Measurements from ENCODE around the gene NTM. TPM values are rescaled to one million over a fixed set of nuclear protein-coding genes. Genes with fewer than 3 reads are reported as not detected.

Gene NTM
- total and polyA plus RNA-seq, 4 experiments from 2014 or later: not detected

DNA sequence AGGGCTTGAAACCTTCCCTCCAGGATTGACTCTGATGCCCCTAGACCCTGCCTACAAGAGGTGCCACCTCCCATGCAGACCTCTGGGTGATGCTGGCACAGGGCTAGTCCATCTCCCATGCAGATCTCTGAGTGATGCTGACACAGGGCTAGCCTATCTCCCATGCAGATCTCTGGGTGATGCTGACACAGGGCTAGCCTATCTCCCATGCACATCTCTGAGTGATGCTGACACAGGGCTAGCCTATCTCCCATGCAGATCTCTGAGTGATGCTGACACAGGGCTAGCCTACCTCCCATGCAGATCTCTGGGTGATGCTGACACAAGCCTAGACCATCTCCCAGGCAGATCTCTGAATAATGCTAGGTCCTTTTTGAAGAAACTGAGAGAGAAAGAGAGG, 321.7 kb downstream of the NTM start:
- CTCF ChIA-PET (ENCODE audit: partially characterized antibody): no interaction called here
- intact Hi-C loops (cut with micrococcal nuclease): loop anchor here (5.0 kb wide), 1 partner anchor 1250 kb away; no protein-coding TSS in a partner anchor
- Mint-ChIP-seq H3K9me3 (peaks cover 0 to 4% (median 0%) of the 10 kb centered on the region in 8 donors), H3K4me3 (no peak overlapping the region), H3K27me3 (peaks cover 16 to 25% of the 10 kb centered on the region in 2 donors), H3K27ac (no peak overlapping the region), H3K4me1 (peaks cover 6 to 13% (median 8%) of the 10 kb centered on the region in 4 donors), H3K36me3 (no peaks in the 10 kb centered on the region)
- Histone ChIP-seq H3K9me3 (ENCODE audit: control insufficient read depth in 1 of 2, low read length in 2 of 2) (no peaks in the 10 kb centered on the region), H3K36me3 (ENCODE audit: insufficient read depth, low read length) (no peaks in the 10 kb centered on the region), H3K27ac (ENCODE audit: low read depth, low read length) (no peak overlapping the region), H3K27me3 (ENCODE audit: insufficient read depth, low read length) (no peaks in the 10 kb centered on the region), H3K4me3 (ENCODE audit: low read length in 2 of 2) (no peak overlapping the region), H3K4me1 (ENCODE audit: insufficient read depth, low read length) (no peaks in the 10 kb centered on the region)
- POLR2A ChIA-PET (ENCODE audit: partially characterized antibody): no interaction called here
- DNase-seq: no peak

DNA sequence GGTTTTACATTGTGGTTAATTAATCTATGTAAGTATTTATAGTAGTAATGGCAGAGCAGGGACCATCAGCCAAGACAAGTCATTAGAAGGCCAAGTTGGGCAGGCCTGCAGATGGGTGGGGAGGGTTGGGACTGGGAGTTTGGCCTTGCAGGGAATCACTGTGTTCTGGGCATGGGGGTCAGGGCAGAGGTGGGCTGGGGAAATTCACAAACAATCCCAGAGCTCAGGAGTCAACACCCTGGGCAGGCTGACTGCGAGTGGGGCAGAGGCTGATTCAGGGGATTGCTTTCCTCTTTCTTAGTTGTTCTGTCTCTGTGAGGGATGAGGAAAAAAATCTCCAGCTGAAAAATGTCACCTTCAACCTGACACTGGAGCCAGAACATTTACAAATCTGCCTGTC, 322.5 kb downstream of the NTM start:
- Histone ChIP-seq H3K27ac (ENCODE audit: low read depth, low read length) (no peak overlapping the region), H3K36me3 (ENCODE audit: insufficient read depth, low read length) (no peaks in the 10 kb centered on the region), H3K27me3 (ENCODE audit: insufficient read depth, low read length) (no peaks in the 10 kb centered on the region), H3K4me3 (ENCODE audit: low read length in 2 of 2) (no peak overlapping the region), H3K4me1 (ENCODE audit: insufficient read depth, low read length) (no peaks in the 10 kb centered on the region), H3K9me3 (ENCODE audit: control insufficient read depth in 1 of 2, low read length in 2 of 2) (no peaks in the 10 kb centered on the region)
- intact Hi-C loops (cut with micrococcal nuclease): loop anchor here (5.0 kb wide), 1 partner anchor 1249 kb away; no protein-coding TSS in a partner anchor
- Mint-ChIP-seq H3K4me1 (peaks cover 6 to 13% (median 8%) of the 10 kb centered on the region in 4 donors), H3K27ac (no peak overlapping the region), H3K9me3 (peaks cover 0 to 4% (median 0%) of the 10 kb centered on the region in 8 donors), H3K4me3 (no peak overlapping the region), H3K27me3 (peaks cover 16 to 25% of the 10 kb centered on the region in 2 donors), H3K36me3 (no peaks in the 10 kb centered on the region)
- peak in 1 of 5 donors; percentile 29 for DNase-seq
- CTCF ChIA-PET (ENCODE audit: partially characterized antibody): interaction anchor here (1.7 kb wide), 1 partner anchor 8 kb away, joined by 3 read pairs; no protein-coding TSS in a partner anchor
- POLR2A ChIA-PET (ENCODE audit: partially characterized antibody): no interaction called here

DNA sequence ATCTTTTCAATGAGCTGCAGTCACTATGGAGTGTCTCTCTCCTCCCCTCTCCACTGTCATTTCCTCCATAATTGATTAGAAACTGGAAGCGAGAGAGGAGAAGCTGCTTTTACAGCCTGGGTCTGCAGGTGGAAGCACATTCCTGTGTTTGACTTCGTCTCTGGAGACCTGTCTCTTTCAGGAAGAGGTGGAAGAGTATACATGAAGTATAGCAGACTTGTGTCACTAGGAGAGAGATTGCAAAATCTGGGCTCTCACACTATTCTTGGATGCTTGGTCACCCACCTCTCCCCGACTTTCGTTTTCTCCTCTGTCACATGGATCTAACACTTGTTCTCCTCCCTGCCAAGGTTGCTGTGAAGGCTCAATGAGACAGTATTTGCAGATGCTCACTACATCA, 323.3 kb downstream of the NTM start:
- ChIA-PET CTCF (ENCODE audit: partially characterized antibody) (interaction anchor here (0.8 to 1.7 kb wide), 2 partner anchors 9 to 1247 kb away, joined by 3 read pairs; no protein-coding TSS in a partner anchor), POLR2A (ENCODE audit: partially characterized antibody) (no interaction called here)
- H3K4me3 ChIP-seq (ENCODE audit: low read length in 2 of 2): no peak overlapping the region
- H3K27ac ChIP-seq (ENCODE audit: low read depth, low read length): no peak overlapping the region
- no peaks in the 10 kb centered on the region for H3K36me3 ChIP-seq (ENCODE audit: insufficient read depth, low read length)
- H3K4me1 ChIP-seq (ENCODE audit: insufficient read depth, low read length): no peaks in the 10 kb centered on the region
- H3K27me3 ChIP-seq (ENCODE audit: insufficient read depth, low read length): no peaks in the 10 kb centered on the region
- H3K4me3 Mint-ChIP-seq: no peak overlapping the region
- H3K9me3 Mint-ChIP-seq: peaks cover 0 to 7% (median 0%) of the 10 kb centered on the region in 8 donors
- peaks cover 17 to 26% of the 10 kb centered on the region in 2 donors for H3K27me3 Mint-ChIP-seq
- H3K27ac Mint-ChIP-seq: no peak overlapping the region
- no peaks in the 10 kb centered on the region for H3K9me3 ChIP-seq (ENCODE audit: control insufficient read depth in 1 of 2, low read length in 2 of 2)
- DNase-seq: no peak
- no peaks in the 10 kb centered on the region for H3K36me3 Mint-ChIP-seq
- H3K4me1 Mint-ChIP-seq: peaks cover 6 to 13% (median 8%) of the 10 kb centered on the region in 4 donors
- intact Hi-C loops (cut with micrococcal nuclease): loop anchor here (5.0 kb wide), 1 partner anchor 1249 kb away; no protein-coding TSS in a partner anchor

DNA sequence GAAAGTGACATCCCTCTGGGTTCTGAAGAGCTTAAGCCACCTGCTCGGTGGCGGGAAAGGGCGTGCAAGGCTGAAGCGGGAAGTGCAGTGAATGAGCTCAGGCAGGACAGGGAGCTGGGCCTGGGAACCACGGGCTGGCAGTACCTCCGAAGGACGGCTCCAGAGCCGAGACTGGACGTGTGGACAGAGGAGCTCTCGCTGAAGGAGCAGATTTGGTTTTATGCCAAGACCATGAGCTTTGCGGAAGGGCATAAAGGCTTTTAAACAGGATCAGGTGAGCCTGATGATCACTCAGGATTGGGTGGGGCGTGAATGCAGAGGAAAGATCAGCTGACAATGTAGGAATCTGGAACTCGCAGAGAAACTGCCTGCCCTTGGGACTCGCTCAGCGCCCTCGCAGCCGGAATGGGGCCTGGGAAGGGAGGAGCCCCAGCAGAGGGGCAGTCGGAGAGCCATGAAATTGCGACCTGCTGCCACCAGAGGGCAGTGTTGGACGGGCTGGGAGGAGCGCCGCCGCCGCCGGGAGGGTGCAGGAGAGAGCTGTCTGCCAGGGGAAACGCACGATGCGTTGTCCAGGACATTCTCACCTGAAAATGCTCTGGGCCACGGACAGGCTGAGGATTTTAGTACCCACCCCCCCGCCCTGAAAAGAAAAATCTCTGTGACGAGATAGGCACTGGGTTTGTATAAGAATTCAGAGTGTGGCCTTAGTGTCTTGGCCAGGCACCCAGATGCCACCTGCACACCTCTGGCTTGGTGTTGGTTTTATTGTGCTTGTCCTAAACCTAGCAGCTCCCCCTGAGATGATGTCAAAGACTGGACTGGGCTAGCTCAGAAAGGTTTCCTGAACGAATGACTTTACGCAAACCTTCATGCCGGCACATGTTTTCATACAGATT, 324.4 kb downstream of the NTM start:
- Mint-ChIP-seq H3K4me1 (peaks cover 6 to 12% (median 8%) of the 10 kb centered on the region in 4 donors), H3K36me3 (no peaks in the 10 kb centered on the region), H3K4me3 (peak overlapping the region in 1 of 8 donors; percentile 53), H3K9me3 (peaks cover 0 to 7% (median 0%) of the 10 kb centered on the region in 8 donors), H3K27ac (no peak overlapping the region), H3K27me3 (peaks cover 19 to 28% of the 10 kb centered on the region in 2 donors)
- Histone ChIP-seq H3K27me3 (ENCODE audit: insufficient read depth, low read length) (no peaks in the 10 kb centered on the region), H3K27ac (ENCODE audit: low read depth, low read length) (no peak overlapping the region), H3K4me3 (ENCODE audit: low read length in 2 of 2) (no peak overlapping the region), H3K9me3 (ENCODE audit: control insufficient read depth in 1 of 2, low read length in 2 of 2) (no peaks in the 10 kb centered on the region), H3K4me1 (ENCODE audit: insufficient read depth, low read length) (no peaks in the 10 kb centered on the region), H3K36me3 (ENCODE audit: insufficient read depth, low read length) (no peaks in the 10 kb centered on the region)
- ChIA-PET CTCF (ENCODE audit: partially characterized antibody) (interaction anchor here (0.8 to 2.4 kb wide), 5 partner anchors 10 to 1246 kb away, joined by 3 to 9 read pairs (median 3); no protein-coding TSS in a partner anchor), POLR2A (ENCODE audit: partially characterized antibody) (no interaction called here)
- intact Hi-C loops (cut with micrococcal nuclease): loop anchor here (5.0 kb wide), 1 partner anchor 1248 kb away; no protein-coding TSS in a partner anchor
- peak in 4 of 5 donors; percentile 24 to 33 (median 32) for DNase-seq

DNA sequence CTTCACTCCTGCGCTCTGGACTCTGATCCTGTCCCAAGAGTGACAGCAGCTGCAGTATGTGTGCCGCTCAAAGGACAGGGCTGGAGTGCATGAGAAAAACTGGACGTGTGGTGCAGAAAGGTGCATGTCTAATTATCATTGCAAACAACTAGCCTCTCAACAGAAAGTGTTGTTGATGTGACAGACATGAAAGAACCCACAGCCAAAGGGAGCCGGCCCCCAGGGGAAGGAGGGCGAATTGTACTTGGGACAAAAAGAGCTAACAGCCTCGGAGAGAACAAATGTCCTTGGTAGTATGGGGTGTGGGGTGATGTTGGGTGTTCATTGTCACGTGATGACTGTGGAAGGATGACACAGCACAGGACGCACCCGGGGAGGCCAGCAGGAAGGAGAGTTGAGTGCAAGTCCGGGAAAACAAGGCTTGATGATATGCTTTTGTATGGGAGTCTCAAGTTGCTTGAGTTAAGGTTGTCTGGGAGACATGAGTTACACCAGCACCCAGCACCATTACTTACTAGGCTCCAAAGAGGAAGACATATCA, 325.5 kb downstream of the NTM start:
- Mint-ChIP-seq H3K4me1 (peaks cover 5 to 8% (median 6%) of the 10 kb centered on the region in 4 donors), H3K9me3 (peaks cover 0 to 7% (median 0%) of the 10 kb centered on the region in 8 donors), H3K36me3 (no peaks in the 10 kb centered on the region), H3K27me3 (peaks cover 19 to 26% of the 10 kb centered on the region in 2 donors), H3K27ac (no peak overlapping the region), H3K4me3 (no peak overlapping the region)
- ChIA-PET CTCF (ENCODE audit: partially characterized antibody) (interaction anchor here (1.0 to 2.4 kb wide), 3 partner anchors 20 to 45 kb away, joined by 3 to 9 read pairs (median 3); no protein-coding TSS in a partner anchor), POLR2A (ENCODE audit: partially characterized antibody) (no interaction called here)
- Histone ChIP-seq H3K4me1 (ENCODE audit: insufficient read depth, low read length) (no peaks in the 10 kb centered on the region), H3K27ac (ENCODE audit: low read depth, low read length) (no peak overlapping the region), H3K36me3 (ENCODE audit: insufficient read depth, low read length) (no peaks in the 10 kb centered on the region), H3K4me3 (ENCODE audit: low read length in 2 of 2) (no peak overlapping the region), H3K27me3 (ENCODE audit: insufficient read depth, low read length) (no peaks in the 10 kb centered on the region), H3K9me3 (ENCODE audit: control insufficient read depth in 1 of 2, low read length in 2 of 2) (no peaks in the 10 kb centered on the region)
- no peak for DNase-seq
- intact Hi-C loops (cut with micrococcal nuclease): no loop called here

DNA sequence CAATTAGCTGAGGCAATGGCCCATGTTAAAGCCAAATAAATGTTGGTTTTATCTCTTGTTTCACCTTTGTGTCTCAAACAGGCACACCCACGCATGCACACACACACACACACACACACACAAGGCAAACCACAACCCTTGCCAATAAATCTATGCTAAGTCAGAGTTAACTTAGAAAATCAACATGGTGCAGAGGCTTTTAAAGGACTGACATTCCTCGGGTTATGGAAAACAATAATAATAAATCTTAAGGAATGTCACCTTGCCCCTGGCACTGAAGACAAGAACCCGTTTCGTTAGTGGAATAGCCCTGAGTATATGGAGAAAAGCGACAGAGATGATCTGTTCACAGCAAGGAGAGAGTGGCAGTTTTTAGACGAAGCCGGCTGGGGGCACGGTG, 326.3 kb downstream of the NTM start:
- intact Hi-C loops (cut with micrococcal nuclease): no loop called here
- Histone ChIP-seq H3K4me1 (ENCODE audit: insufficient read depth, low read length) (no peaks in the 10 kb centered on the region), H3K4me3 (ENCODE audit: low read length in 2 of 2) (no peak overlapping the region), H3K27me3 (ENCODE audit: insufficient read depth, low read length) (no peaks in the 10 kb centered on the region), H3K9me3 (ENCODE audit: control insufficient read depth in 1 of 2, low read length in 2 of 2) (no peaks in the 10 kb centered on the region), H3K27ac (ENCODE audit: low read depth, low read length) (no peak overlapping the region), H3K36me3 (ENCODE audit: insufficient read depth, low read length) (no peaks in the 10 kb centered on the region)
- Mint-ChIP-seq H3K27me3 (peaks cover 19 to 26% of the 10 kb centered on the region in 2 donors), H3K36me3 (no peaks in the 10 kb centered on the region), H3K4me1 (peaks cover 5 to 8% (median 6%) of the 10 kb centered on the region in 4 donors), H3K27ac (no peak overlapping the region), H3K4me3 (no peak overlapping the region), H3K9me3 (peaks cover 0 to 8% (median 0%) of the 10 kb centered on the region in 8 donors)
- ChIA-PET POLR2A (ENCODE audit: partially characterized antibody) (no interaction called here), CTCF (ENCODE audit: partially characterized antibody) (no interaction called here)
- no peak for DNase-seq

DNA sequence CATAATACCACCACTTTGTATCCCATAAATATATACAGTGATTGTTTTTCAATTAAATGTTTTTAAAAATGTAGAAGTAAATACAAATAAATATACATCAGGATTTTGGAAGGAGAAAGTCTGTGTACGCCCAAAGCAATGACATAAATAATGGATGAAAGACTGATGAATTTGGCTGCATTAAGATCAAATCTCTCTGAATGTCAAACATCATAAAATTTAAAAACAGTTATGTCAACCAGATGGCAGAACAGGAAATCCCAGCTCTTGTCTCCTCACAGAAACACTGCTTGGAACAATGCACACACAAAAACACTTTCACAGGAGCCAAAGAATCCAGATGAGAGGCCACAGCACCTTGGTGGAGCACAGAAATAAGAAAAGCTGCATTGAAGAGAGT, 332.9 kb downstream of the NTM start:
- Mint-ChIP-seq H3K27me3 (peaks cover 3 to 7% of the 10 kb centered on the region in 2 donors), H3K4me1 (no peaks in the 10 kb centered on the region), H3K4me3 (no peak overlapping the region), H3K27ac (no peak overlapping the region), H3K9me3 (peaks cover 0 to 21% (median 14%) of the 10 kb centered on the region in 8 donors), H3K36me3 (no peaks in the 10 kb centered on the region)
- Histone ChIP-seq H3K9me3 (ENCODE audit: control insufficient read depth in 1 of 2, low read length in 2 of 2) (no peaks in the 10 kb centered on the region), H3K36me3 (ENCODE audit: insufficient read depth, low read length) (no peaks in the 10 kb centered on the region), H3K4me3 (ENCODE audit: low read length in 2 of 2) (no peak overlapping the region), H3K4me1 (ENCODE audit: insufficient read depth, low read length) (no peaks in the 10 kb centered on the region), H3K27ac (ENCODE audit: low read depth, low read length) (no peak overlapping the region), H3K27me3 (ENCODE audit: insufficient read depth, low read length) (no peaks in the 10 kb centered on the region)
- DNase-seq: no peak
- ChIA-PET CTCF (ENCODE audit: partially characterized antibody) (no interaction called here), POLR2A (ENCODE audit: partially characterized antibody) (no interaction called here)
- intact Hi-C loops (cut with micrococcal nuclease): no loop called here

Data from CD4-positive, alpha-beta memory T cell (primary cell).